HS-5 (cell line): ENCODE data around the gene TREH.

Source experiments
- DNase-seq: peaks from one replicate; pipeline ENCODE4 v3.0.0-alpha.2; 2012; ENCODE audit warnings: low read depth

TREH gene

DNA sequence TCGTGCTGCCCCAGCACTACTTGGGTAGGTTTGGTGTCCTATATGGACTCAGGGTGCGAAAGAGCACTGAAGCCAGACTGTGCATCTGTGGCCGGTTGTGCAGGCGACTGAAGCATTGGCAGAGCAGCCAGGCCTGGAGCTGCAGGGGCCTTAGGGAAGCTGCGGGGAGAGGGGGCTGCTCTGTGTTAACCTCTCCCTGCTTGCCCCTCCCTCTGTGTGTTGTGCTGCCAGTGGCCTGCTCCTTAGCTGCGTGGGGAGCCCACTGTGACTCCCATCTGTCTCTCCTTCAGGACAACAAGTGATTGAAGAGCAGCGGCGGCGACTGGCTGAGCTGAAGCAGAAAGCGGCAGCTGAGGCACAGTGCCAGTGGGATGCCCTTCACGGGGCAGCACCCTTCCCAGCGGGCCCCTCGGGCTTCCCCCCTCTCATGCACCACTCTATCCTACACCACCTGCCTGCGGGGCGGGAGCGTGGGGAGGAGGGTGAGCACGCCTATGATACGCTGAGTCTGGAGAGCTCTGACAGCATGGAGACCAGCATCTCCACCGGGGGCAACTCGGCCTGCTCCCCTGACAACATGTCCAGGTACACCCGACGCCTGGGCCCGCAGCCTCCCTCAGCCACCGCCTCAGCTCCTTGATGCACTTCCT is 34.3 kb downstream of the TREH start:
- no peak for DNase-seq

- DNase-seq: no peak
These were observed 35.0 kb downstream of the TREH start for GRCh38 chr11:118644496-118644895.

DNA sequence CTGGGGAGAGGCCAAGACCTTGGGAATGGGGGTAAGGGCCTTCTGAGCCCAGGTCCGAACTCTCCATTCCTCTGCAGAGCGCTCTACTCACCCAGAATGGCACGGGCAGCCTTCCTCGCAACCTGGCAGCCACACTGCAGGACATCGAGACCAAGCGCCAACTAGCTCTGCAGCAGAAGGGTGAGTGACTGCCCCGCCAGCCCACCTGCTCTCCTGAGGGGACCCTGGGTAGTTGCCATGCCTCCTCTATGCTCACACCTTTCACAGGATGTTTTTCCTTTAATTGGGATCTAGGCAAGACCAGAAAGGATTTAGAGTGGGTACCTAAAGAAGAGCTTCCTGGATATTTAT is 35.5 kb downstream of the TREH start:
- no peak for DNase-seq

DNA sequence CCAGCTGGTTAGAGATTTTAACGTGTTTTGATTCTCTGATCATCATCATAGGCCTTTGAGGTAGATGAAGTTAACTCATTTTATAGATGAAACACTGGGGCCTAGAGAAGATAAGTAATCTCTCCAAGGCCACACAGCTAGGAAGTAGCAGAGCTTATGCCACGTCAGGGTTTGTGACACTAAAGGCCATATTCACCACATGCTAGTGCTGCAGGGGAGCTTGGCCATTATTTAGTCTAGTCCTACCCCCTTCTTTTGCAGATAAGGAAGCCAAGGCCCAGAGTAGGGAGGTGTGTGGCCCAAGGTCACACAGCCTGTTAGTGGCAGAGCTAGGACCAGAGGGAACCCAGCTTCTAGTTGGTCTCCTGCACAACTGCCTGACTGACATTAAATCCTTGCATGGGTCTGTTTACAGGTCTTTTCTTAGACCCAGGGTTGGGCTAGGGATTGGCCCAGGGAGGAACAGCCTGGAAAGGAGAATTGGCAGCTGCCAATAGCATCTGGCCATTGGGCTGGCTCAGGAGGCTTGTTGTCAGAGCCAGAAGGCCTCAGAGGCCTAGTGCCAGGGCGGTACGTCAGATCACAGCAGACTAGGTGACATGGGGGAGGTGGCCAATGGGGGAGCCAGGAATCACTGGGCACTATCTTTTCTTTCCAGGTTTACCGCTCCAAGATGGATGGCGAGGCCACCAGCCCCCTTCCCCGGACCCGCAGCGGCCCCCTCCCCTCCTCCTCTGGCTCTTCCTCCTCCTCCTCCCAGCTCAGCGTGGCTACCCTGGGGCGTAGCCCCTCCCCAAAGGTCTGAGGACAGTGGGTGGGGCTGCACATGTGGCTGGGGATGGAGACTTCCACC is 36.1 kb downstream of the TREH start:
- no peak for DNase-seq

- DNase-seq: no peak
These were observed 37.9 kb downstream of the TREH start for GRCh38 chr11:118641397-118642019.

- no peak for DNase-seq
These were observed 38.9 kb downstream of the TREH start for GRCh38 chr11:118640332-118641154.

- no peak for DNase-seq
These were observed 39.6 kb downstream of the TREH start for GRCh38 chr11:118639899-118640298.

DNA sequence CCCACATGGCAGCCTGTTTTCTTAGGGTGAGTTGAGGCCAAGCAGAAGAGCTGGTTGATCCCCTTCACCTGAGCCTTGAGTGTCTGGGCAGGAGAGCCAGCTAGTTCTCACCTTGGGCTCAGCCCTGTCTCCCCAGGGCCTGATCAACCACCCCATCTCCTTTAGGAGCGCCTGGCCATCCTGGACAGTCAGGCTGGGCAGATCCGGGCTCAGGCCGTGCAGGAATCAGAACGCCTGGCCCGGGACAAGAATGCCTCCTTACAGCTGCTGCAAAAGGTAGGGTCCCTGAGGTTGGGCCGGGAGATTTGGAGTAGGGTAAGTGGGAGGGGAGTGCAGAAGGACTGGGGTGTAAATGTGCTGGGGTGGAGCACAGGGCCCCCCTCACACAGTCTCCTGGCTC is 40.7 kb downstream of the TREH start:
- DNase-seq: no peak

GRCh38 chr11:118636569-118637290 is 42.7 kb downstream of the TREH start:
- DNase-seq: no peak

DNA sequence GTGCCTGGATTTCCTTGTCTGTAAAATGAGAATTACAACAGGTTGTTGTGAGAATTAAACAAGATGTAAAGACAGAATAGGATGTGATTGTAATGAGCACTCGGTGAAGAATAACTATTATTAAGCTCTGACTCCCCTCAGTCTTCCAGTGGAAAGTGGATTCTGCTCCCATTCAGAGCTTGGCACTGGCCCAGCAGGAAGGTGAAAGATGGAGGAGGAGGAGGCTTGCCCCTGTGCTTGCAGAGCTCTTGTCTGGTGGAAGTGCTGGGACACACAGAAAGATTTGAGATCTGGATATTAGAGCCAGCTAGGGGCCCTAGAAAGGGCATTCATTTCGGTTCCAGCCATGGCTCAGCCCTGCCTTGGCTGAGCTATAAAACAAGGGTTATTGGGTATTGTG is 43.8 kb downstream of the TREH start:
- DNase-seq: no peak

GRCh38 chr11:118635237-118635591 is 44.2 kb downstream of the TREH start:
- no peak for DNase-seq

- DNase-seq: no peak
These were observed 44.8 kb downstream of the TREH start for GRCh38 chr11:118634431-118635236.

GRCh38 chr11:118633979-118634378 is 45.5 kb downstream of the TREH start:
- DNase-seq: no peak

GRCh38 chr11:118633319-118633690 is 46.1 kb downstream of the TREH start:
- no peak for DNase-seq

- DNase-seq: no peak
These were observed 46.7 kb downstream of the TREH start for GRCh38 chr11:118632577-118633318.

- DNase-seq: no peak
These were observed 48.1 kb downstream of the TREH start for GRCh38 chr11:118631142-118631909.

GRCh38 chr11:118629761-118630661 is 49.4 kb downstream of the TREH start:
- DNase-seq: no peak

- no peak for DNase-seq
These were observed 50.4 kb downstream of the TREH start for GRCh38 chr11:118628861-118629549.
